Stimulated activated CD4-positive, alpha-beta T cell treated with anti-CD3 and anti-CD28 coated beads, Interleukin-4, amount 100 ng/mL, for 24 hours (primary cell): ENCODE data around the gene PIEZO2.
"Not testable (repeated sequence)": the region's sequence is repeated elsewhere in the genome, so short reads cannot be mapped to it uniquely, and the experiment has no call there.

Source experiments
- DNase-seq: peaks from one replicate; pipeline ENCODE4 v3.0.0-alpha.2; 2020

PIEZO2 gene

GRCh38 chr18:10660179-10660884 is 489.0 kb downstream of the PIEZO2 start:
- no peak for DNase-seq

GRCh38 chr18:10659594-10659993 is 489.8 kb downstream of the PIEZO2 start:
- DNase-seq: no peak

GRCh38 chr18:10659000-10659399 is 490.4 kb downstream of the PIEZO2 start:
- DNase-seq: no peak

- not testable (repeated sequence) for DNase-seq
Observed at GRCh38 chr18:10644003-10644402, 505.4 kb downstream of the PIEZO2 start.

- not testable (repeated sequence) for DNase-seq
Observed at GRCh38 chr18:10642915-10643524, 506.3 kb downstream of the PIEZO2 start.

- DNase-seq: not testable (repeated sequence)
Observed at GRCh38 chr18:10638539-10638885, 510.9 kb downstream of the PIEZO2 start.

GRCh38 chr18:10637858-10638538 is 511.4 kb downstream of the PIEZO2 start:
- DNase-seq: not testable (repeated sequence)

GRCh38 chr18:10629076-10629475 is 520.3 kb downstream of the PIEZO2 start:
- DNase-seq: not testable (repeated sequence)

GRCh38 chr18:10626606-10627213 is 522.7 kb downstream of the PIEZO2 start:
- not testable (repeated sequence) for DNase-seq

- not testable (repeated sequence) for DNase-seq
Observed at GRCh38 chr18:10623606-10624005, 525.8 kb downstream of the PIEZO2 start.

- not testable (repeated sequence) for DNase-seq
Observed at GRCh38 chr18:10622982-10623381, 526.4 kb downstream of the PIEZO2 start.

GRCh38 chr18:10620670-10621329 is 528.6 kb downstream of the PIEZO2 start:
- DNase-seq: not testable (repeated sequence)
